Measurements from ENCODE around the gene C17orf113.
"Not testable (repeated sequence)": the region's sequence is repeated elsewhere in the genome, so short reads cannot be mapped to it uniquely, and the experiment has no call there.

C17orf113 gene

GRCh38 chr17:42042598-42043319 is 7.6 kb downstream of the C17orf113 start:
- in situ Hi-C loops (cut with HindIII; ENCODE audit: low sequenced_read_pairs) = no loop called here

DNA sequence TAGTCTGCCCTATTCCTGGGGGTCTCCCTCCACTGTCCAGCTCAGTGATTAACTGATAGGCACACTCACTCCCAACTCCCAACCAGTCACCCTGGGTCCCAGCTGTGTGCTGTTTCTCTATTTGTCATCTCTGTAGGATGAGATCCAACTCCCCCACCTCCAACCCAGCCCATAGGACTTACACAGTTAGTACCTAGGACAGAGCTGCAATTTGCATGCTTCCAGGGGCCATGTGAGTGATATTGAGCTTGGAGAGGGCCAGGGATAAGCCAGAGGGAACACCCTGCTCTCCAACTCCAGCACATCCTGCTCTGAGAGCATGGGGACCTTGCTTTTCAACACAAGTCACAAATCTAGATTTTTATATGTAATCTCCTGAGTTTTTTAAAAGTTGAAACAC is 8.8 kb downstream of the C17orf113 start:
- in situ Hi-C loops (cut with HindIII; ENCODE audit: low sequenced_read_pairs) = no loop called here

GRCh38 chr17:42040818-42041217 is 9.6 kb downstream of the C17orf113 start:
- in situ Hi-C loops (cut with HindIII; ENCODE audit: low sequenced_read_pairs) = no loop called here

GRCh38 chr17:42039794-42040763 is 10.3 kb downstream of the C17orf113 start:
- in situ Hi-C loops (cut with HindIII; ENCODE audit: low sequenced_read_pairs) = loop anchor here (5.0 kb wide), 1 partner anchor 42 kb away; no protein-coding TSS in a partner anchor

DNA sequence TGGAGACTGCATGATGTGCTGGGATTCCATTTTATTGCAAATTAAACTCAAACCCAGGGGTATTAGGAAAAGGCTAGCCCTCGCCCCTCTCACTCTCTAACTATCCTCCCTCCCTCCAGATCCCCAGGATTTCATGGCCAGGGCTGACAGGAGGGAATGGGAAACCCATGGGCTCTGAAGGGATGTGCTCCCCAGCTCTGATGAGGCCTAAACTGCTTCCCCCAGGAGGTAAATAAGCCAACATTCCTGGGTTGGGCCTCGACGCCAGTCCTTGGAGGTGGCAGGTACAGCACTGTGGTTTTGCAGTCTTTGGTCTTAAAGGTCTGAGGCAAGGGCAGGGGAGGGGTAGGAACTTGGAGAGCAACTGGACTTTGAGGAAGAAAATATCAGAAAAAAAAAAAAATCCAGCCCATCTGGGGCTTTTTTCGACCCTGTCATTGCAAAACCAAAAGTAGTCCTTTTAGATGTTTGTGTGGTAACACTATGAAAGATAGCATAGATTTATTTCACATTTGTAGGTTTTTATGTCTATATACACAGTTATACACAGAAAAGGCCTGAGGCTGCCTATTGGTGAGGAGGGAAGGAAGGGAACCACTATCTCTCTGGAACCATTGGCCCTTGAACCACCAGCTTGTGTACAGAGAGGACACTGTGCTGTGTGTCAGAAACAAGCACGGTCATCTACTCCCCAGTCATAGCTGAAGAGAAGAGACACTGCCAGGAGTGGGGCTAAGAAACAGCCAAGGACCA is 12.0 kb downstream of the C17orf113 start:
- in situ Hi-C loops (cut with HindIII; ENCODE audit: low sequenced_read_pairs) = loop anchor here (5.0 kb wide), 1 partner anchor 44 kb away; no protein-coding TSS in a partner anchor

- in situ Hi-C loops (cut with HindIII; ENCODE audit: low sequenced_read_pairs) = no loop called here
Observed at GRCh38 chr17:42034059-42034458, 16.3 kb downstream of the C17orf113 start.

DNA sequence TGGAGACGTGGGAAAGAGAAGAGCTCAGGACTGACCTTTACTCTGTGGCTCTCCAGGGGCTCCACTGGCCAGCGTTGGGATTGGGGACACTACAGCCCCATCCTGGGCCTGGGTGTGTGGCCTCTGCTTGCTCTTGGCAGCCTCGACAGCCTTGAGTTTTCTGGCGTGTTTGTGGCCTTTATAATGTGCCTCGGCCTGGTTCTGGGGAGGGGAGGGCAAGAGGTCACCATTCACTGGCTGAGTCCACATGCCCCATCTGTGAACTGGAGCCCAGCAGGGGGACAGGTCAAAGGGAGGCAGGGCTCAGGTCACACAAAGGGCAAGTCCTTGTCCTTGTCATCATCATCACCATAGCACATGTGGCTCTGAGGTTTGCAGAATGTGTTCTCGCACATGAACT is 18.8 kb downstream of the C17orf113 start:
- in situ Hi-C loops (cut with HindIII; ENCODE audit: low sequenced_read_pairs) = no loop called here

DNA sequence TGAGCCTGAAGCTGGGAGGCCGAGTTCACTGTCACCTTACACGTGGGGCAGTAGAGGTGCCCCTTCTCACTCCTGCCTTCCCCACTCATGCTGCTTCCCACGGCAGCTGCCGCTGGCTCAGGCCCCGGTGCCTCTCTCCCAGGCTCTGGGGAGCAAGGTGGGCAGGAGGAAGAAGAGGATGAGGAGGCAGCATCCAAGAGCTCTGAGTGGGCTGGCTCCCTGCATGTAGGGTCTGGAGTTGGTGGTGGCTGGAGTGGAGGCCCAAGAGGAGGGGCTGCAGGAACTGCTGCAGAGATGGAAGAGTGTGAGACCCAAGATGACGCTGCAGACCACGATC is 21.6 kb downstream of the C17orf113 start:
- in situ Hi-C loops (cut with HindIII; ENCODE audit: low sequenced_read_pairs) = loop anchor here (5.0 kb wide), 1 partner anchor 71 kb away; no protein-coding TSS in a partner anchor

DNA sequence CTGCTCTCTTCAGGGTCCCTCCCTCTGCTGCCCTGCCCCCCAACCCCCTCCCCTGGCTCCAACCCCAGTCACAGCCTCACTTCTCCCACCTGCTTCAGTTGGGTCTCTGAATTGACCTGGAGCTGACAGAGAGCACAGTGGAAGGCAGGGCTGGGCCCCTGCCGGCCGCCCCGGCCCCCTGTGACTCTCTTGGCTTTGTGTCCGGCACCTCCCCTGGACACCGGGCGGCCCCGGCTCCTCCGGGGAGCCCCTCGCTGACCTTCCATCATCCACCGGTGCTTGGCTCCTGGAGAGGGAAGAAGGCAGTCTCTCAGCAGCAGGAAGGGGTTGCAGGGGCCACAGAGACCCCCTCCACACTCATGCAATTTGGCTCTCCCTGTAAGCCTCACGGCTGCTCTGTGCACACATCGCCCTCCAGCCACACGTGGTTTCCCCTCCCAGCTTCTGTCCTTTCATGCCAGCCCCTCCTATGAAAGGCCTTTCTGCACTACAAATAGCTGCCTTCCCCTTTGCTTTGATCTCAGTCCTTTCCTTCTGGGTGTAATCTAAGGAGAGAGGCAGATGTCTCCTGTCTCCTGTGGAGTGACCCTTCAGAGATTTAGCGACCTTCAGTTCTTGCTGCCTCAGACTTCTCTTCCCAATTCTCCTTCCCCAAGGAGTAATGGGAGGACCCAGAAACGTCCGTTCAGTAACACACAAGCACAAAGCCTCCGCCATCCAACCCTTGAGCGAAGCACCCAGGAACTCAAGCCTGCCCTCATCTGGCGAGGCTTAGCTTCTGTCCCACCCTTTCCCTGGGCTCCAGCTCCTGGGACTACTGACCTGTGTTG is 22.2 kb downstream of the C17orf113 start:
- in situ Hi-C loops (cut with HindIII; ENCODE audit: low sequenced_read_pairs) = loop anchor here (5.0 kb wide), 1 partner anchor 71 kb away; no protein-coding TSS in a partner anchor

- in situ Hi-C loops (cut with HindIII; ENCODE audit: low sequenced_read_pairs) = loop anchor here (5.0 kb wide), 1 partner anchor 70 kb away; no protein-coding TSS in a partner anchor
Observed at GRCh38 chr17:42027590-42027889, 22.9 kb downstream of the C17orf113 start.

DNA sequence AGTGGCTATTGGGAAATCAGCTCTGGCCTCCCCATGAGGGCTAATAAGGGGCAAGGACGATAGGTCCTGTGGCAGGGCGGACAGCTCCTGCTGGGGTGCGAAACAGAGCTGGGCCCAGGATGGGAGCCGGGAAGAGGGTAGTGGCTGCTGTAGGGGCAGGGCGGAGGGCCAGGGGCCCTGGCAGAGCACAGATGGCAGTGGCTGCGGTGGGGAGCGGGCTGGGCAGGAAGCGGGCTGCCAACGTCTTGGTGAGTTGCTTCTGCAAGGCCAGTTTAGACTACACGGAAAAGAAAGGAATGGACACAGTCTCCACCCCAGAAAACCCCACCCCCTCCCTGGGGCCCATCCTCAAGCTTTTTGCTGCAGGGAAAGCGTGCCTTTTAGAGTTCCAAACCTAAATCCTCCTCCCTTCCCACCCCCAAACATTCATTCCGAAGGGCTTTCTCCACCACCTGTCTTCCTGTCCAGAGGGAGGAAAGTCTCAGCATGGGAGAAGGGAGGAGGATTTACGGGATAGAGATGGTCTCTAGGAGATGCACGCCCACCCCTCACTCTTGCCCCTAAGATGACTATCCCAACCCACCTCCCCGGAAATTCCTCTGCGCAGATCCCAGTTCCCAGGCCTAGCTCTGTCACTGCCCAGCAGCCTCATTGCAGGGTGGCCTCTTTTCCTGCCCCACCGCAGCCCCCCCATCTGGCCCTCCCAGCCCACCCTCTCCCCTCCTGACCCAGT is 23.4 kb downstream of the C17orf113 start:
- in situ Hi-C loops (cut with HindIII; ENCODE audit: low sequenced_read_pairs) = loop anchor here (5.0 kb wide), 1 partner anchor 70 kb away; no protein-coding TSS in a partner anchor

DNA sequence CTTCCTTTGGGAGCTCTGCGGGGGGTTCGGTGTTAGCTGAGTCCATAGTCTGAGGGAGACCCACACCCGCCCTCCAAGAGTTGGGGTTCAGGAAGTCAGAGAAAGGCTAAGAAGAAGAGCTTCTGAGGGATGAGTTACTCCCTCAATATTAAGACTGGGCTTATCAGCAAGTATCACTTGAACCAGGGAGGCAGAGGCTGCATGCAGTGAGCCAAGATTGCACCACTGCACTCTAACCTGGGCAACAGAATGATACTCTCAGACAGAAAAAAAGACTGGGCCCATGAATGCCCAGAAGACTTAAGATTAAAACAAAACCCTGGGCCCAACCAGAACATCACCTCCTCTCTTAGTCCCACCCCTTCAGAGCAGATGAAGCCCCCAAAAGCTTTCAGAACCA is 24.5 kb downstream of the C17orf113 start:
- in situ Hi-C loops (cut with HindIII; ENCODE audit: low sequenced_read_pairs) = loop anchor here (5.0 kb wide), 1 partner anchor 69 kb away; no protein-coding TSS in a partner anchor

DNA sequence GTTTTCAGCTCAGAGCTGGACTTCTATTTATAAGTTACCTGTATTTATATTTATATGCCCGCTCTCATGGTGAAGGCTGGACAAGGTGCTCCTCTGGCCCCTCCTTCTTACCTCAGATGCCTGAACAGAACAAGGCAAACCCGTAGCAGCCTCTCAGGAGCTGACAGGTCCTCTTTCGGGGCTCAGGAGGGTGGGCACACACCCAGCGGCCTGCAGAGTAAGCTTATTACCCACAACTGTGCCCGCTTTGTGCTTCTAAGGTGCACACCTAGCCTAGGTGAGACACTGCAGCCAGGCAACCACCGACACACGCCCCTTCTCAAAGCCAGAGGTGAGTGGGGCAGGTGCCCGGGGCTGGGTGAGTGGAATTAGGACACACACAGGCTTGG is 25.2 kb downstream of the C17orf113 start:
- in situ Hi-C loops (cut with HindIII; ENCODE audit: low sequenced_read_pairs) = loop anchor here (5.0 kb wide), 1 partner anchor 68 kb away; no protein-coding TSS in a partner anchor

- in situ Hi-C loops (cut with HindIII; ENCODE audit: low sequenced_read_pairs) = no loop called here
Observed at GRCh38 chr17:42023524-42024349, 26.7 kb downstream of the C17orf113 start.

DNA sequence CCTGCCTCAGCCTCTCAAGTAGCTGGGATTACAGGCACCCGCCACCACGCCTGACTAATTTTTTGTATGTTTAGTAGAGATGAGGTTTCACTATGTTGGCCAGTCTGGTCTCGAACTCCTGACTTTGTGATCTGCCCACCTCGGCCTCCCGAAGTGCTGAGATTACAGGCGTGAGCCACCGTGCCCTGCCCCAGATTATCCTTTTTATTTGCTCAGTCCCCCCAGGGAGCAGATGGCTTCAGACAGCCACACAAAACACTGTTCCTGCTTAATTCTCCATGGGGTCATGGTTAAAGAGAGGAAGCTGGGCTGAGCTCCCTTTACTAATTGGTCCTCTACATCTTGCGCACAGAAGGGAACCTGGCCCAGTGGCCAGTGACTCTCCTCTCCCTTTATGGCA is 29.6 kb downstream of the C17orf113 start:
- in situ Hi-C loops (cut with HindIII; ENCODE audit: low sequenced_read_pairs) = not testable (repeated sequence)

- in situ Hi-C loops (cut with HindIII; ENCODE audit: low sequenced_read_pairs) = no loop called here
Observed at GRCh38 chr17:42019509-42020404, 30.6 kb downstream of the C17orf113 start, which contains the start of gene NKIRAS2. NKIRAS2 (plus strand) TSS chr17:42020090; CDS start chr17:42021578, 1,488 bp downstream.

DNA sequence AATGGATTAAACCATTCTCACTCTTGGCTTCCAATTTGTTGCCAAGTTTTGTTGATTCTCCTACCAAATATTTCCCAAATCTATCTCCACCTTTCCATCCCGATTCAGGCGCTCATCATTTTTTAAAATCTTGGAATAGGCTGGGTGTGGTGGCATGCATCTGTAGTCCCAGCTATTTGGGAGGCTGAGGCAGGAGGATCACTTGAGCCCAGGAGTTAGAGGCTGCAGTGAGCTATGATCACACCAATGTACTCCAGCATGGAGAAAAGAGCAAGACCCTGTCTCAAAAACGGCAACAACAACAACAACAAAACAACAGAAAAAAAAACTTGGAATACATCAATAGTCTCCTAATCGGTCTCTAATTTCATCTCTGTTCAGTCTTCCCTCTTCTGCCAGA is 31.4 kb downstream of the C17orf113 start:
- in situ Hi-C loops (cut with HindIII; ENCODE audit: low sequenced_read_pairs) = no loop called here

Data from endothelial cell of hepatic sinusoid (primary cell).